Rectal smooth muscle tissue (tissue), 1 donor: ENCODE data around the gene MEMO1.
"Not testable (repeated sequence)": the region's sequence is repeated elsewhere in the genome, so short reads cannot be mapped to it uniquely, and the experiment has no call there.

ENCODE experiments used
- H3K27ac ChIP-seq: one replicate; pipeline ENCODE4 v1.7.0; 2013; ENCODE audit warnings: low read depth, low read length, inconsistent platforms
- H3K27me3 ChIP-seq: one replicate; pipeline ENCODE4 v1.7.0; 2013; ENCODE audit warnings: low read length; ENCODE audit not compliant: control insufficient read depth, insufficient read depth
- H3K36me3 ChIP-seq: one replicate; pipeline ENCODE4 v1.7.0; 2013; ENCODE audit warnings: low read length; ENCODE audit not compliant: control insufficient read depth, insufficient read depth
- H3K4me1 ChIP-seq: one replicate; pipeline ENCODE4 v1.7.0; 2013; ENCODE audit warnings: low read length; ENCODE audit not compliant: control insufficient read depth, insufficient read depth
- H3K4me3 ChIP-seq: one replicate; pipeline ENCODE4 v1.7.0; 2013; ENCODE audit warnings: low read length
- H3K9ac ChIP-seq: one replicate; pipeline ENCODE4 v1.7.0; 2013; ENCODE audit warnings: low read length

MEMO1 gene

DNA sequence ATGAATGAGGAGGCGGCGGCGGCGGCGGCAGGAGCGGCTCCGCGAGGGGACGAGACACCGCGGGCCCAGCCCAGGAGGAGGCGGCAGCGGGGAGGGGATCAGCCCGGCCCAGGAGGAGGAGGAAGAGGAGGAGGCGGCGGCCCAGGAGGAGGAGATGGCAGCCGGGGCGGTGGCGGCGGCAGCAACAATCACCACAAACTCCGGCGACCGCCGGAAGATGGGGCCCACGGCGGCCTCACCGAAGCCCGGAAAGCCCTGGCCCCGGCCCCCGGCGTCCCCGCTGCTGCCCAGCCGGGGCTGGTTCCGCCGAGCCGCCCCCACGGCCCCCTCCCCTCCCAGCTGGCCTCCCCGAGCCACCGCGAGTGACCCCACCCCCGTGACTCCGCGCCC lies 533 bp downstream of the MEMO1 start:
- H3K4me3 ChIP-seq = peak overlapping the region; percentile 36
- not testable (repeated sequence) for H3K36me3 ChIP-seq, H3K27me3 ChIP-seq, H3K9ac ChIP-seq, H3K27ac ChIP-seq
- peaks cover 14% of the 10 kb centered on the region for H3K4me1 ChIP-seq

DNA sequence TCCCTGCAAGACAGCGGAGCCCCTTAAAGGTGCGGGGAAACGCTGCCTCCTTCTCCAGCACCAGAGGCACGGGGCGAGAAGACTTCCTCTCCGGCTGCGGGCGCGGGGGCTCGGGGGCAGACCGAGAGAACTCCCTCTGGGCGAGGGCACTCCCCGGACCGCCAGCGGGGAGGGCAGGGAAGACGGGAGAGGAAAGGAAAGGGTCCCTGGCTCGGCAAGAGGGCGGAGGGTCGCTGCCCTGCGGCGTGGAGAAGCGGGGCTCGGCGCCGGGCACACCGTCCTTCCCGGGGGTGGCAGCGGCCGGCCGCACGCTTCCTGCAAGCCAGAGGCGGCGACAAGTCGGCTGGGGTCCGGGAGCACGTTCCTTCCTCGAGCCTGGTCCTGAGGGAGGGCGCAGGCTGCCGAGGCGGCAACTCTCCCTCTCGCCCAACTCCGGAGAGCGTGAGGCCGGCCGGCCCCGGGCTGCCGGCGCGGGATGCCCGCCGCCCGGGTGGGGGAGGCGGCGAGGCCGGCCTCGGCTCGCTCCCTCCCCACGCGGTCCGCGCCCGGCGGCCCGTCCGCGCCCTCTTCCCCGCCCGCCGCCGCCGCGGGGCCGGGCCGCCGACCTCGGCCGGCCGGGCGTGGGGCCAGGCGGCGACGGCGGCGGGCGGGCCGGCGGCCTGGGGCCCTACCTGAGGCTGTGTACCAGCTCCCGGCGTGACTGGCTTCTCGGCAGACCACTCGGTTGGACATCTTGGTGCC lies 1.1 kb downstream of the MEMO1 start:
- no peaks in the 10 kb centered on the region for H3K27me3 ChIP-seq
- peaks cover 14% of the 10 kb centered on the region for H3K4me1 ChIP-seq
- peak overlapping the region; percentile 86 for H3K4me3 ChIP-seq
- no peaks in the 10 kb centered on the region for H3K36me3 ChIP-seq
- no peak overlapping the region for H3K9ac ChIP-seq
- H3K27ac ChIP-seq = peak overlapping the region; percentile 71

DNA sequence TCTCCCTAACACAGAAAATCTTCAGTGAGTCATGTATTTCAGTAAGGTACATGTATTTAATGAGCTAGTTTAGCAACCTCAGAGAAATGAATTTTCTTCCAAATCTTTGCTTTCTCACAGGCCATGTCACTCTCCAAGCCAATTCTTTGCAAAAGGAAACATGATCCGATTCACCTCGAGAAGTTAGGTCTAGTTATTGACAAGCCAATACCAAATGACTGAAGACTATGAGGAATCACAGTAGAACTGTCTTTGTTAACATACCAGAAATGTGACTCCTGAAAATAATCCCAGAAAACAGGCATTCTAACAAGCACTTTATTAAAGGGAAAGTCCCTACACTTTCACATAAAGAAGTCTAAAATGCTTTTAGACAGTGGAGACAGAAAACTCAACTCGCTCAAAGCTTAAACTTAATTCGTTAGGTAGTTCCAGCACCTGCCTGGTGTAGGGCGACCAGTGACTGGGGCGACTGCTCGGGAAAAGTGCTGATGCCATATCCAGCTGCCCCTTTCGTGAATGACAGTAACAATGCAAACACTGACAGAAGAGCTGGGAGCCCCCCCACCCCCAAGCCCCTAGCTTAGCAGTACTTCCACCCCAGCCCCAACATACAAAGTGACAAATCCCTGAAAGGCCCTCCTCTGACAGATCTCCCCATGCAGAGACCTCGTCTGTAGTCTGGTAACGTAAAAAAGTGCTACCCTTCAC lies 1.8 kb downstream of the MEMO1 start:
- Histone ChIP-seq H3K27me3 (no peaks in the 10 kb centered on the region), H3K4me1 (peaks cover 14% of the 10 kb centered on the region), H3K27ac (peak overlapping the region; percentile 71), H3K4me3 (peak overlapping the region; percentile 86), H3K9ac (no peak overlapping the region), H3K36me3 (no peaks in the 10 kb centered on the region)

GRCh38 chr2:32007121-32007391 lies 3.8 kb downstream of the MEMO1 start:
- no peaks in the 10 kb centered on the region for H3K27me3 ChIP-seq
- no peak overlapping the region for H3K4me3 ChIP-seq
- H3K9ac ChIP-seq = no peak overlapping the region
- no peak overlapping the region for H3K27ac ChIP-seq
- peaks cover 14% of the 10 kb centered on the region for H3K4me1 ChIP-seq
- H3K36me3 ChIP-seq = no peaks in the 10 kb centered on the region

DNA sequence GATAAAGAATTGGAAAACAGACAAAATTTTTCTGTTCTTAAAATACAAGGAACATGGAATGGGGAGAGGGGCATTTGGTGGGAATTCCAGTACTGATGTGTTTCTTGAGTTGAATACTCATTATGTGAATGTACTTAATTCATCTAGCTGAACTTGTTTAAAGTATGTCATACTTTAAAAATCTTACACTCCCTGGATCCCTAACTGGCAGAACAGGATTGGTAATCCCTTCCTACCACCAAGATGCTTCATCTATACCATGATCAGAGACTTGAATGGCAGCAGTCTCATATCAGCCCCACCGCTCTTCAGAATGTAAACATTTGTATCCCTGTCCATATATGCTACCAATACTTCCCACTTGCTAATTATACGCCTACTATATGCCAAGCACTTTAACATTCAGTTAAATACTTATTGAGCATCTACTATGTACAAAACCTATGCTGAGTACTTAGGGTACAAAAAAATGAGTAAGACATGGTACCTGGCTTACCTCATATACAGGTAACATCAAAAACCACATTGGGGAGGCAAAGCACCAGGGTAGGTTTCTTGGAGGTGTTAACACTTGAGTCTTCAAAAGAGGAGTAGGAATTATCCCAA lies 5.3 kb downstream of the MEMO1 start:
- Histone ChIP-seq H3K9ac (no peak overlapping the region), H3K4me1 (peaks cover 10% of the 10 kb centered on the region), H3K27ac (no peak overlapping the region), H3K27me3 (no peaks in the 10 kb centered on the region), H3K36me3 (no peaks in the 10 kb centered on the region), H3K4me3 (no peak overlapping the region)

GRCh38 chr2:32003791-32004190 lies 7.0 kb downstream of the MEMO1 start:
- Histone ChIP-seq H3K9ac (no peak overlapping the region), H3K27me3 (no peaks in the 10 kb centered on the region), H3K4me3 (no peak overlapping the region), H3K27ac (no peak overlapping the region), H3K4me1 (peaks cover 9% of the 10 kb centered on the region), H3K36me3 (no peaks in the 10 kb centered on the region)

DNA sequence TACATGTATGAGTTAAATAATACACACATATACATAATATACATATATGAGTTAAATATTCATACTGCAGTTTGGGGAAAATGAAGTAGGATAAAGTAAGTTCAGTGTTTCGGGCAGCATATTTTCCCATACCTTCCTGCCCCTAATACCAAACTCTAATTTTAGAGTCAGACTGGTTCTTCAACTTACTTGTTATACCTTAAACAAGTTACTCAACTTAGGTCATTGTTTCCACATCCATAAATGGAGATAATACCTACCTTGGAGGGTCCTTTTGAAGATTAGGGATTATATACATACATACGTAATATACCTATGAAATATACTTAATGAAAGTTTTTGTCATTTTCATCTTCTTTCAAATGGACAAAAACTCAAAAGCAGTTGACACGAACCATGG lies 8.4 kb downstream of the MEMO1 start:
- Histone ChIP-seq H3K36me3 (no peaks in the 10 kb centered on the region), H3K27ac (no peak overlapping the region), H3K9ac (no peak overlapping the region), H3K27me3 (no peaks in the 10 kb centered on the region), H3K4me3 (no peak overlapping the region), H3K4me1 (peaks cover 4% of the 10 kb centered on the region)

DNA sequence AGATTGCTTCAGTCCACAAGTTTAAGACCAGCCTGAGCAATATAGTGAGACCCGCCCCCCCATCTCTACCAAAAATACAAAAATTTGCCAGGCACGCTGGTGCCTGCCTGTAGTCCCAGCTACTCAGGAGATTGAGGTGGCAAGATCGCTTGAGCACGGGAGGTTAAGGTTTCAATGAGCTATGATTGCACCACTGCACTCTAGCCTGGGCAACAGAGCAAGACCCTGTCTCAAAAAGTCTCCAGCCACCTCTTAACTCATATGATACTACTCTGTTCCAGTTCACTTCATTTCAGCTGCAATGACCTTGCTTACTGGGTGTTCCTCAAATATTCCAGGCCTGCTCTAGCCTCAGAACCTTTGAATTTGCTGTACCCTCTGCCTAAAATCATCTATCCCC lies 11.4 kb downstream of the MEMO1 start:
- no peak overlapping the region for H3K4me3 ChIP-seq
- no peaks in the 10 kb centered on the region for H3K36me3 ChIP-seq
- H3K27ac ChIP-seq = no peak overlapping the region
- H3K27me3 ChIP-seq = no peaks in the 10 kb centered on the region
- H3K4me1 ChIP-seq = no peaks in the 10 kb centered on the region
- H3K9ac ChIP-seq = no peak overlapping the region

GRCh38 chr2:31998731-31999383 lies 12.0 kb downstream of the MEMO1 start:
- Histone ChIP-seq H3K27me3 (no peaks in the 10 kb centered on the region), H3K9ac (no peak overlapping the region), H3K4me1 (no peaks in the 10 kb centered on the region), H3K4me3 (no peak overlapping the region), H3K27ac (no peak overlapping the region), H3K36me3 (no peaks in the 10 kb centered on the region)

DNA sequence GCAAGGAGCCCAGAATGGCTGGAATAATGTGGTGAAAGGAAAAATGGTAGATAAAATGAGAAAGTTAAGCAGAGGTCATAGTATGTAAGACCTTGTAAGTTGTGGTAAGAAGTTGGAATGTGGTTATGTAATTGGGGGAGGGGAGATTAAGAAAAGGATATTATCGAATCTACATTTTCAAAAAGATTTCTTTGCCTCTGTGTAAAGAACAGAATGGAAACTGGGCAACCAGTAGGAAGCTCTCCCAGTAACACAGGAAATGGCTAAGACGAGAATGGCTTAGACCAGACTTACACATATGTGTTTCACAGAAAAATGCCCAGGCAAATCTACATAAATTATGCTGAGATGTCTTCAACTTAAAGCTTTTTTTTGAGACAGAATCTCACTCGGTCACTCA lies 13.2 kb downstream of the MEMO1 start:
- Histone ChIP-seq H3K27ac (no peak overlapping the region), H3K4me1 (no peaks in the 10 kb centered on the region), H3K27me3 (no peaks in the 10 kb centered on the region), H3K36me3 (no peaks in the 10 kb centered on the region), H3K4me3 (no peak overlapping the region), H3K9ac (no peak overlapping the region)

DNA sequence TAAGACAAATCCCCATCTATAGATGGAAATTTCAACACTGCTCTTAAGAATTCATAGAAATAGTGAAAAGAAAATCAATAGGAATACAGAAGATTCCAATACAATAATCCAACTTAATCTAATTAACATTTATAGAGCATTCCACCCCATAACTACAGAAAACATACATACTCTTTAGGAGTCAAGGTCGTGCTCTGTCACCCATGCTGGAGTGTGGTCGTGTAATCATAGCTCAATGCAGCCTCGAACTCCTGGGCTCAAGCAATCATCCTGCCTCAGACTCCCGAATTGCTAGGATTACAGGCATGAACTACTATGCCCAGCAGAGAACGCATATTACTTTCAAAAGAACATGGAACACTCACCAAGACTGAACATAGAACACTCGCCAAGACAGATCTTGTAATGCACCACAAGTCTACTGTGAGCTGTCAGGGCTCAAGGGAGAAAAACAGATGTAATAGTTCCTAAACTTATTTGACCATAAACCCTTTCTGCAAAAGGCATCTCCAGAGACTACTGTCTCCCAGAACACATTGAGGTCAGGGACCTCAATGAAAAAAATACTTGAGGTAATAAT lies 14.1 kb downstream of the MEMO1 start:
- Histone ChIP-seq H3K4me3 (no peak overlapping the region), H3K9ac (no peak overlapping the region), H3K36me3 (no peaks in the 10 kb centered on the region), H3K27me3 (no peaks in the 10 kb centered on the region), H3K27ac (no peak overlapping the region), H3K4me1 (no peaks in the 10 kb centered on the region)

GRCh38 chr2:31992934-31993333 lies 17.9 kb downstream of the MEMO1 start:
- no peak overlapping the region for H3K4me3 ChIP-seq
- no peak overlapping the region for H3K9ac ChIP-seq
- no peaks in the 10 kb centered on the region for H3K4me1 ChIP-seq
- no peak overlapping the region for H3K27ac ChIP-seq
- no peaks in the 10 kb centered on the region for H3K27me3 ChIP-seq
- H3K36me3 ChIP-seq = no peaks in the 10 kb centered on the region
